ENCODE measurements around the gene OSBPL3.

DNA sequence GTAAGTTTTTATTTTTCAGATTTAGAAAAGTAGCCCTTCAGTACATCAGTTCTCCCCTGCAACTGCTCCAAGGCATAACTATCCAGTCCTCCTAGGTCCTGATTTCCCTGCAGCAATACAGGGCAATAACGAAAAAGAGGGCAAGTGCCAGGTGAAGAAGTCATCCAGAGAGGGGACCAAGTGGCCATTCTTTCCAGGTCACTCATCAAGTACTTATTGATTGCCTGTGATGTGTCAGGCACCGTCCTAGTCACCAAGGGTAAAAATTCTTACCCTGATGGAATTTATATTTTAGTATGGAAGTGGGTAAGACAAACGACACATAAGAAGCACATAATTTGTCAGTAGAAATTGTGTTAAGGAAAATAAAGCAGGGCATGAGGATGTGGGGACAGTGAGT is 155.6 kb downstream of the OSBPL3 start:
- TF ChIP-seq, protein P1, sequence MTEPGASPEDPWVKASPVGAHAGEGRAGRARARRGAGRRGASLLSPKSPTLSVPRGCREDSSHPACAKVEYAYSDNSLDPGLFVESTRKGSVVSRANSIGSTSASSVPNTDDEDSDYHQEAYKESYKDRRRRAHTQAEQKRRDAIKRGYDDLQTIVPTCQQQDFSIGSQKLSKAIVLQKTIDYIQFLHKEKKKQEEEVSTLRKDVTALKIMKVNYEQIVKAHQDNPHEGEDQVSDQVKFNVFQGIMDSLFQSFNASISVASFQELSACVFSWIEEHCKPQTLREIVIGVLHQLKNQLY (CRISPR knock-in tag; IDR thresholded peaks at IDR 0.05) = no peak
- no peak for TF ChIP-seq NR1H2 (CRISPR knock-in tag; IDR thresholded peaks at IDR 0.05)
- TF ChIP-seq, protein P2, sequence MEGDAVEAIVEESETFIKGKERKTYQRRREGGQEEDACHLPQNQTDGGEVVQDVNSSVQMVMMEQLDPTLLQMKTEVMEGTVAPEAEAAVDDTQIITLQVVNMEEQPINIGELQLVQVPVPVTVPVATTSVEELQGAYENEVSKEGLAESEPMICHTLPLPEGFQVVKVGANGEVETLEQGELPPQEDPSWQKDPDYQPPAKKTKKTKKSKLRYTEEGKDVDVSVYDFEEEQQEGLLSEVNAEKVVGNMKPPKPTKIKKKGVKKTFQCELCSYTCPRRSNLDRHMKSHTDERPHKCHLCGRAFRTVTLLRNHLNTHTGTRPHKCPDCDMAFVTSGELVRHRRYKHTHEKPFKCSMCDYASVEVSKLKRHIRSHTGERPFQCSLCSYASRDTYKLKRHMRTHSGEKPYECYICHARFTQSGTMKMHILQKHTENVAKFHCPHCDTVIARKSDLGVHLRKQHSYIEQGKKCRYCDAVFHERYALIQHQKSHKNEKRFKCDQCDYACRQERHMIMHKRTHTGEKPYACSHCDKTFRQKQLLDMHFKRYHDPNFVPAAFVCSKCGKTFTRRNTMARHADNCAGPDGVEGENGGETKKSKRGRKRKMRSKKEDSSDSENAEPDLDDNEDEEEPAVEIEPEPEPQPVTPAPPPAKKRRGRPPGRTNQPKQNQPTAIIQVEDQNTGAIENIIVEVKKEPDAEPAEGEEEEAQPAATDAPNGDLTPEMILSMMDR (IDR thresholded peaks at IDR 0.05) = no peak
